Measurements from ENCODE around the gene SAP30BP.

Gene SAP30BP

DNA sequence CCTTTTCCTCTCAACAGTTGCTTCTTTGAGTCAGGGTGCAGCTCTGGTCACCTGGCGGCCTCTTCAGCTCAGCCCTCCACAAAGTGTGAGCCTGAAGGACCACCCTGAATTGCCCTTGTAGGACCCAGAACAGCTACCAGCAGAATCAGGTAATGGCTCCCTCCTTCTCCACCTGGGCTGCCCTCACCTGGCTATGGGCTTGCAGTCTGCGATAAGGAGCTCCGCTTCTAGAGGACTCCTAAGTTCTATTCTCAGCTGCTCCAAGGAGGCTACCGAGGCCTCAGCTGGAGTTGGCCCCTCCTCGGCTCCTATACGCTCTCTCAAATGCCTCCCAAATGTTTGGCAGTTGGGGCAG lies 20.5 kb upstream of the SAP30BP start:
- DNase-seq (ENCODE audit: low read depth in 1 of 2, low spot score in 1 of 2): no peak

DNA sequence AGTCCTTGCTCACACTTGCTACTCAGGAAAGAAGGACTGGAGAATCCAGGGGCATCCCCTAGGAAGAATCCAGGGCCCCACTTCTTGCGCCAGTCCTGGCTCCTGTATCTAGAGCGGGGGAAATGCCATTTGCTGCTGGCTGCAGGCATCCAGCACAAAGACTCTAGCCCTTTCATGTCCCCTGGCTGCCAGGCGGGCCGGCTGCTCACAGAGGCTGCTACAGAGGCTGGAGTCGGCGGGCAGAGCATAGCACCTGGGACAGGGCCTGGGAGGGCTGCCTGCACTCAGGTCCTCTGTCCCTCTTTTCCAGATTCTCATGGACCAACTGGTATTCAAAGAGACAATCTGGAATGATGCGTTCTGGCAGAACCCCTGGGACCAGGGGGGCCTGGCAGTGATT lies 20.1 kb upstream of the SAP30BP start:
- no peak for DNase-seq (ENCODE audit: low read depth in 1 of 2, low spot score in 1 of 2)

GRCh38 chr17:75647921-75648320 lies 19.2 kb upstream of the SAP30BP start:
- no peak for DNase-seq (ENCODE audit: low read depth in 1 of 2, low spot score in 1 of 2)

DNA sequence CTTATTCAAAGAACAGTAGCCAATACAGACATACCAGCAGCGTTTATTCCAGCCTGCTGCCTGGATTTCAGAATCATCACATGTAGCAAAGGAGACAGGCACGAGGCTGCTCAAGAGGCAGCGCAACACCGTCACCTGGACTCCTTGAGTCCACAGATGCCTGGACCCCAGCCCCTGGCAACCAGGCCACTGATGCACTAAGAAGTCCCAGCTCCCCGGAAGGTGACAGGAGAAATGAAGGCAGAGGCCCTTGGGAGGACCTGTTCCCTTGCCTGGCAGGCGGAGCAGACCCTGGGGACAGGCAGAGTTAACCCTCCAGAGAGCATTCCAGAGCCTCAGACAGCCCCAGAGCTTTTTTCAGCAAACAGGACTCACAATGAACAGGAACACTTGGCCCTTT lies 17.5 kb upstream of the SAP30BP start:
- no peak for DNase-seq (ENCODE audit: low read depth in 1 of 2, low spot score in 1 of 2)

GRCh38 chr17:75650874-75651273 lies 16.3 kb upstream of the SAP30BP start:
- no peak for DNase-seq (ENCODE audit: low read depth in 1 of 2, low spot score in 1 of 2)

GRCh38 chr17:75652341-75652740 lies 14.8 kb upstream of the SAP30BP start:
- DNase-seq (ENCODE audit: low read depth in 1 of 2, low spot score in 1 of 2): no peak

- DNase-seq (ENCODE audit: low read depth in 1 of 2, low spot score in 1 of 2): no peak
Observed at GRCh38 chr17:75652934-75653549, 14.1 kb upstream of the SAP30BP start.

DNA sequence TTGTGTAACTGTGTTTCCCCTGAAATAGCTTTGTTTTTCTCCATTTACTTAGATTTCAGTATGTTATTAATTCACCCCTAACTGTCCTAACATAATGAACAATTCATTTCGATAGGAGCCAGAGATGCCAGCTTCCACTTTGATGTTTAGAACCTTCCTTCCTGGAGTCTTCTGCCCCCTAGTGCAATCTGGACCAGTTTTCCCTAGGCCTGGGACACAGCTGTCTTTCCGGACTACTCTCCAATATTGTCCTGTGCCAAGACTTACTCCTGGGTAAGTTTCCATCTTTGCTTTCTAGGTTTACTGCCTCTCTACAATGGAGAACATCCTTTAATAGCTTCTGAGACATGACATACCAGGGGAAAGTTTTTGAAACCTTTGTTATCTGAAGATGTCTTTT lies 13.0 kb upstream of the SAP30BP start:
- DNase-seq (ENCODE audit: low read depth in 1 of 2, low spot score in 1 of 2): no peak

DNA sequence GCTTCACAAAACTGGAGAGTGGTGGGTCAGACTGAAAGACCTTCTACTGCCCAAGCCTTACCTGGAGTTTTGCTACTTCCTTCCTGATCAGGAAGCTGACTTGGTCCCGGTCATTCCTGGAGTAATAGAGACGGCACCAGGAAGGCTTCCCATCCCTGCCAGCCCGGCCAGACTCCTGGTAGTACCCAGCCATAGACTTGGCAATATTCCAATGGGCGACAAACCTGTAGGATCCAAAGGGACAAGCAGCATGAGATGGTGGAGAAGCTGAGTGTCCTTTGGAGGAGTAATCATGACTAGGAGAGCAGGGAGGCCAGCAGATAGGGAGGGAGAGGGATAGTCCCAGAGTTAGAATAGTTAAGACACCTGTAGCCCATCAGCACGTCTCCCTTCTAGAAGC lies 8.9 kb upstream of the SAP30BP start:
- DNase-seq (ENCODE audit: low read depth in 1 of 2, low spot score in 1 of 2): no peak

DNA sequence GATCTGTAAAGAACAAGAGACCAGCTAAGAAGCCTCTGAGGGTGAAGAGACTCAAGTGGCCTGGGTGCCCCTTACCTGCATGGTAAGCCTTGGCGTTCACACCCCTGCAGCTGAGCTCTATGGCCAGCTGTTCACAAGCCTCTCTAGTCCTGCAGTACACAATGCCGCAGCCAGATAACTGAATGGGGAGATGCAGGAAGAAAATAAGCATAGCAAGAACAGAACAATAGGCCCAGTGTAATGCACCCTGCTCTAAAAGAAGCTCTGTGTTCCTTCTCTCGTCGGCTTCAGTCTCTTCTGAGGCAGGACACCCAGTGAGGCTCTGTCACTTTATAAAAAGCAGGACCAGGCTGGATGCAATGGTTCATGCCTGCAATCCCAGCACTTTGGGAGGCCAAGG lies 5.6 kb upstream of the SAP30BP start:
- no peak for DNase-seq (ENCODE audit: low read depth in 1 of 2, low spot score in 1 of 2)

DNA sequence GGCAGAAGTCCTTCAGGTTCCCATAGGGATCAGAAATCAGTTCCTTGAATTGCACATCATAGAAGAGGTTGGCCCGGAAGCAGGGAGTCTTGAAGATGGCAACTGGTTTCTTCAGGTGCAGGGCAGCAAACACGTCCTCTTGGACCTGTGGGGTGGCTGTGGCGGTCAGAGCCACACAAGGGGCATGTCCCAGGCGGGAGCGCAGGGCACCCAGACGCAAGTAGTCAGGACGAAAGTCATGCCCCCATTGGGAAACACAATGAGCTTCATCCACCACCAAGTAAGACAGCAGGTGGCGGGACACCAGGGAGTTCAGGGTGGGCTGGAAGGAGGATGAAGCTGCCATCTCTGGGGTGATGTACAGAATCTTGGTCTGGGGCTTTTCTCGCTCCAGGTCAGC lies 4.6 kb upstream of the SAP30BP start:
- no peak for DNase-seq (ENCODE audit: low read depth in 1 of 2, low spot score in 1 of 2)

GRCh38 chr17:75664099-75664549 lies 3.0 kb upstream of the SAP30BP start:
- DNase-seq (ENCODE audit: low read depth in 1 of 2, low spot score in 1 of 2): no peak

- no peak for DNase-seq (ENCODE audit: low read depth in 1 of 2, low spot score in 1 of 2)
Observed at GRCh38 chr17:75665981-75666380, 1.2 kb upstream of the SAP30BP start.

DNA sequence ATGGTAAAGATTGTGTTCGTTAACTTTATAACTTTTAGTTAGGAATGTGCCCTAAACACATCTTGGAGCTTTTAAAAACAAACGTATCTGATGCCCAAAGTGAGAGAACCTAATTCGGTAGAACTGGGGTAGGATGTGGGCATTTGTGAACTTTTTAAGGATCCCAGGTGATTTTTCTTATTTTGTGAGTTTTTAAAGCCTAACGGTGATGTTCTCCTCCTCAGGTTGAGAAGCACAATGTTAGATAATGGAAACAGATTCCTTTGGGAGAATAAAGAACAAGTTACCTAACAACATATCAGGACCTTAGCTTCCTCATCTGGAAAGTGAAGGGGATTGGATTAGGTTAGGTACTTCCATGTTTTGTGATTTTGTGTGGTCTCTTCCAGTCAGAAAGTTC lies 687 bp downstream of the SAP30BP start:
- no peak for DNase-seq (ENCODE audit: low read depth in 1 of 2, low spot score in 1 of 2)

DNA sequence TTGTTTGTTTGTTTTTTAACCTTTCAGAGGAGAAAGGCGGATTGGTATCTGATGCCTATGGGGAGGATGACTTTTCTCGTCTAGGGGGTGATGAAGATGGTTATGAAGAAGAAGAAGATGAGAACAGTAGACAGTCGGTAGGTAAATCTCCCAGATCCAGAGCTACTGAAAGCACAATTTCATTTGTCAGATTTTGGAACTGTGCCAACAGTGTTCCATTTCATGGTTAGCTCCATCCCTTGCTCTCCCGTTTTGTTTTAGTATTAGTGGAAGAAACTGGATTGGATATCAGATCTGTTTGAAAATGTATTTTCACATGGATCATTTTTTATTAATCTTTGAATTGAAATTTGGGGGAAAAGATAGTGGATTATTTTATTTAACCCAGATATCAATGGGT lies 1.4 kb downstream of the SAP30BP start:
- no peak for DNase-seq (ENCODE audit: low read depth in 1 of 2, low spot score in 1 of 2)

DNA sequence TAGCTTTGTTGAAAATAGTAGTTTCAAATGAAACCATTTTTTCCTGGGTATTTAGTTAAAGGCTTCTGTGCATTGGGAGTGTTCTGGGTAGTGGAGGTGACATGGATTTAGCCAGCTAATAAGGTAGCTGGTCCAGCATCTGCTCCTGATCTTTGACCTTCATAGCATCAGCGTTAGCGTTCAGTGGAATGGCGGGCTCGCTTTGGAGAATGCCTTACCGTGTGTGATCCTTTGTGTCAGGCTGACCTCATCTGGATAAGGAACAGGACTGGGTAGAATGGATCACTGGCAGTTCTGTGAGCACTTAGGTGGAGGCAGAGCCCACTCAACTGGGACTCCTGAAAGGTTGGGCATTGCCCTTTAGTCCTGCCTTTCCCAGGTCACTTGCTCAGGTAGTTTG lies 3.7 kb downstream of the SAP30BP start:
- DNase-seq (ENCODE audit: low read depth in 1 of 2, low spot score in 1 of 2): no peak

GRCh38 chr17:75672011-75672410 lies 4.9 kb downstream of the SAP30BP start:
- DNase-seq (ENCODE audit: low read depth in 1 of 2, low spot score in 1 of 2): no peak

- no peak for DNase-seq (ENCODE audit: low read depth in 1 of 2, low spot score in 1 of 2)
Observed at GRCh38 chr17:75673487-75673886, 6.3 kb downstream of the SAP30BP start.

DNA sequence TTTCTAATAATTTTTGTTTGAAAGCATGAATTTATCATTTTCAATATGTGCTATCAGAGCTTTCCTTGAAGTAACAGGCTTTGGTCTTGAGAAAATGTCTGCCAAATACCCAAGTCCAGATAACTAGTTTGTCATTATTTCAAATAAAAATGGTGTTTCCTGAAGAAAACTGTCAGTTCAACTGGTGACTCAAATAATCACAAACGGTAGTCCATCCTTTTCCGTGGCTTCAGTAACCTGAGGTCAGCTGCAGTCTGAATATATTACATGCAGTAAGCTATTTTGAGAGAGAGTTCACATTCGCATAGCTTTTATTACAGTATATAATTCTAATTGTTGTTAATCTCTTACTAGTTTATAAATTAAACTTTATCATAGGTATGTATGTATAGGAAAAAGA lies 9.3 kb downstream of the SAP30BP start:
- no peak for DNase-seq (ENCODE audit: low read depth in 1 of 2, low spot score in 1 of 2)

DNA sequence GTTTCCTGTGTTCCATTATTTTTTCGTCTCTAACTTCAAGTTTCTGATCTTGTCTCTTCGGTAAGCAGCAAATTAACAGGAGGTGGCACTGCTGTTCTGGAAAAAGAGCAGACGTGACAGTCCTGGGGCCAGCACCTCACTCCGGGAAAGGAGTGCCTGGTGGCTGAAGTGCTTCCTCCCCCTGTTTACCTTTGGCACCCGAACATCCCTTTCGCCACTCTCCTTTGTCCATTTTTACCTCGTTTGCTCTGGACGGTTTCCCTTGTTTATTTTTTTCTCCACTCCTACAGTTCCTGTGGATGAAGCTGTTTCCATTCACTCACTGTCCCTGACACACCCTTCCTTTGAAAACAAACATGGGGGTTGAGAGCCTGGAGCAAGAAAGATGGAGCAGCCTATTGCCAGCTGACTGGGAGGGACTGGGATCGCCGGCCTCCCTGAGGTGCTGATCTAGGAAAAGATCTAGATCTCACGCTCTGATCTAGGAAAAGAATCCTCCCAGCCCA lies 12.6 kb downstream of the SAP30BP start:
- no peak for DNase-seq (ENCODE audit: low read depth in 1 of 2, low spot score in 1 of 2)

DNA sequence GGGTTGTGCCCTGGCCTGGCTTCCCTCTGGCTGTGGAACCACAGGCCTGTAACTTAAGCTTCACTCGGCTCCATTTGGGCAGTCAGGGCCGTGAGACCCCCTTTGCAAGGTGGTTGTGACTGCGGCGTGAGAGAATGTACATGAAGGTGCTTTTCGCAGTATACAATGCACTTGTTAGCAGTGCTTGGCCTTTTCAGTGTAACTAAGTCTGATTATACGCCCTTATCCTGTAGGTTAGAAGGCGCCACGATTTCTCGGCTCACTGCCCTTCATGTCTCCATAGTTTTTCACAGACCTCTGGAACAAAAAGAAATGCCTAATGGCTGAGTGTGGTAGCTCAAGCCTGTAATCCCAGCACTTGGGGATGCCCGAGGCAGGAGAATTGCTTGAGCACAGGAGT lies 13.3 kb downstream of the SAP30BP start:
- no peak for DNase-seq (ENCODE audit: low read depth in 1 of 2, low spot score in 1 of 2)

- DNase-seq (ENCODE audit: low read depth in 1 of 2, low spot score in 1 of 2): no peak
Observed at GRCh38 chr17:75681289-75681688, 14.2 kb downstream of the SAP30BP start.

- DNase-seq (ENCODE audit: low read depth in 1 of 2, low spot score in 1 of 2): no peak
Observed at GRCh38 chr17:75683583-75683982, 16.4 kb downstream of the SAP30BP start.

GRCh38 chr17:75684249-75684648 lies 17.1 kb downstream of the SAP30BP start:
- no peak for DNase-seq (ENCODE audit: low read depth in 1 of 2, low spot score in 1 of 2)
